Measurements from ENCODE around the gene RHBG. TPM values are rescaled to one million over a fixed set of nuclear protein-coding genes. Genes with fewer than 3 reads are reported as not detected.

Gene RHBG
- total RNA-seq, 3 donors from 2014 or later: not detected

- Histone ChIP-seq H3K4me1 (ENCODE audit: low read depth) (no peaks in the 10 kb centered on the region), H3K9me3 (no peaks in the 10 kb centered on the region), H3K36me3 (ENCODE audit: low read depth) (no peaks in the 10 kb centered on the region), H3K4me3 (no peak overlapping the region)
- no peak for DNase-seq
- TF ChIP-seq CTCF (IDR thresholded peaks at IDR 0.05): no peak
- intact Hi-C loops (cut with DNase I, micrococcal nuclease): no loop called here
- ATAC-seq: no peak
Measured at GRCh38 chr1:156412653-156413321, 43.8 kb downstream of the RHBG start.

- ATAC-seq: no peak
- no peaks in the 10 kb centered on the region for H3K9me3 ChIP-seq
- H3K4me3 ChIP-seq: no peak overlapping the region
- no peaks in the 10 kb centered on the region for H3K36me3 ChIP-seq (ENCODE audit: low read depth)
- no peak for TF ChIP-seq CTCF (IDR thresholded peaks at IDR 0.05)
- intact Hi-C loops (cut with DNase I, micrococcal nuclease): no loop called here
- DNase-seq: no peak
- H3K4me1 ChIP-seq (ENCODE audit: low read depth): no peaks in the 10 kb centered on the region
Measured at GRCh38 chr1:156413391-156414246, 44.6 kb downstream of the RHBG start.

GRCh38 chr1:156414461-156415064 is 45.6 kb downstream of the RHBG start:
- H3K4me3 ChIP-seq: no peak overlapping the region
- H3K4me1 ChIP-seq (ENCODE audit: low read depth): no peaks in the 10 kb centered on the region
- DNase-seq: no peak
- TF ChIP-seq CTCF (IDR thresholded peaks at IDR 0.05): no peak
- no peak for ATAC-seq
- no peaks in the 10 kb centered on the region for H3K36me3 ChIP-seq (ENCODE audit: low read depth)
- no peaks in the 10 kb centered on the region for H3K9me3 ChIP-seq
- intact Hi-C loops (cut with DNase I, micrococcal nuclease): no loop called here

- no peak for TF ChIP-seq CTCF (IDR thresholded peaks at IDR 0.05)
- no peak overlapping the region for H3K4me3 ChIP-seq
- H3K36me3 ChIP-seq (ENCODE audit: low read depth): no peaks in the 10 kb centered on the region
- ATAC-seq: no peak
- no peaks in the 10 kb centered on the region for H3K9me3 ChIP-seq
- intact Hi-C loops (cut with DNase I, micrococcal nuclease): no loop called here
- H3K4me1 ChIP-seq (ENCODE audit: low read depth): peaks cover 21% of the 10 kb centered on the region
- no peak for DNase-seq
Measured at GRCh38 chr1:156416993-156417392, 48.0 kb downstream of the RHBG start.

- no peak for TF ChIP-seq CTCF (IDR thresholded peaks at IDR 0.05)
- no peaks in the 10 kb centered on the region for H3K9me3 ChIP-seq
- DNase-seq: no peak
- intact Hi-C loops (cut with DNase I, micrococcal nuclease): no loop called here
- no peak overlapping the region for H3K4me3 ChIP-seq
- peaks cover 21% of the 10 kb centered on the region for H3K4me1 ChIP-seq (ENCODE audit: low read depth)
- H3K36me3 ChIP-seq (ENCODE audit: low read depth): no peaks in the 10 kb centered on the region
- no peak for ATAC-seq
Measured at GRCh38 chr1:156417401-156418020, 48.5 kb downstream of the RHBG start.
